MM.1S (cell line): ENCODE results near the gene GPR107.

Experiments used
- DNase-seq: peaks from one replicate; pipeline ENCODE4 v3.0.0-alpha.2; 2015
- H2AFZ ChIP-seq: fragments of 300-600 bp; sonication (generic); 2 replicates; pipeline ENCODE4 v1.6.0; 2016; ENCODE audit warnings: antibody characterized with exemption, low read length
- H3F3A ChIP-seq: fragments of 300-600 bp; sonication (generic); 2 replicates; pipeline ENCODE4 v1.6.1; 2016; ENCODE audit warnings: mild to moderate bottlenecking, antibody characterized with exemption, low read length, moderate library complexity, mixed read lengths; ENCODE audit not compliant: insufficient read depth
- H3K27ac ChIP-seq: fragments of 300-600 bp; sonication (generic); 2 replicates; pipeline ENCODE4 v1.5.1; 2016; ENCODE audit warnings: mild to moderate bottlenecking, low read length
- H3K27me3 ChIP-seq: fragments of 300-600 bp; sonication (generic); replicated peaks from 2 replicates; pipeline ENCODE4 v1.6.0; 2016; ENCODE audit warnings: low read length; ENCODE audit not compliant: insufficient read depth
- H3K36me3 ChIP-seq: fragments of 300-600 bp; sonication (generic); replicated peaks from 2 replicates; pipeline ENCODE4 v1.6.1; 2016; ENCODE audit warnings: mild to moderate bottlenecking, low read length, mixed read lengths; ENCODE audit not compliant: insufficient read depth
- H3K4me1 ChIP-seq: fragments of 300-600 bp; sonication (generic); 2 replicates; pipeline ENCODE4 v1.6.1; 2016; ENCODE audit warnings: low read length, mixed read lengths
- H3K4me2 ChIP-seq: fragments of 300-600 bp; sonication (generic); 2 replicates; pipeline ENCODE4 v1.6.0; 2016; ENCODE audit warnings: low read depth, low read length
- H3K4me3 ChIP-seq: fragments of 300-600 bp; sonication (generic); 2 replicates; pipeline ENCODE4 v1.5.1; 2016; ENCODE audit warnings: low read length, mixed read lengths
- H3K79me2 ChIP-seq: fragments of 300-600 bp; sonication (generic); 2 replicates; pipeline ENCODE4 v1.6.1; 2016; ENCODE audit warnings: mixed run types, low read length, mixed read lengths
- H3K9ac ChIP-seq: fragments of 300-600 bp; sonication (generic); 2 replicates; pipeline ENCODE4 v1.6.1; 2016; ENCODE audit warnings: low read length, mixed read lengths
- H3K9me2 ChIP-seq: fragments of 300-600 bp; sonication (generic); replicated peaks from 2 replicates; pipeline ENCODE4 v1.6.1; 2016; ENCODE audit warnings: mild to moderate bottlenecking, low read length, mixed read lengths; ENCODE audit not compliant: insufficient read depth
- H3K9me3 ChIP-seq: fragments of 300-600 bp; sonication (generic); replicated peaks from 2 replicates; pipeline ENCODE4 v1.6.1; 2016; ENCODE audit warnings: mild to moderate bottlenecking, low read length, mixed read lengths; ENCODE audit not compliant: insufficient read depth
- H4K20me1 ChIP-seq: fragments of 300-600 bp; sonication (generic); 2 replicates; pipeline ENCODE4 v1.6.1; 2016; ENCODE audit warnings: mild to moderate bottlenecking, low read length, moderate library complexity, mixed read lengths; ENCODE audit not compliant: insufficient read depth
- EZH2 ChIP-seq: fragments of 300-600 bp; sonication (generic); optimal IDR thresholded peaks from 2 replicates; pipeline ENCODE3; 2017; ENCODE audit warnings: low read depth, mild to moderate bottlenecking, antibody characterized with exemption, low read length, mixed read lengths
- EZH2phosphoT487 ChIP-seq: fragments of 300-600 bp; sonication (generic); IDR thresholded peaks from 2 replicates; pipeline ENCODE4 v1.6.1; 2018; ENCODE audit warnings: antibody characterized with exemption, low read length
- TF ChIP-seq, protein P1 (sequence below): fragments of 300-600 bp; sonication (generic); IDR thresholded peaks from 2 replicates; pipeline ENCODE4 v1.5.1; 2016; ENCODE audit warnings: antibody characterized with exemption, low read length, mixed read lengths

Gene GPR107

GRCh38 chr9:130078547-130078946, 24.8 kb downstream of the GPR107 start:
- no peaks in the 10 kb centered on the region; the same call in none of the 2 replicates for H3K36me3 ChIP-seq
- no peak overlapping the region for H3K9ac ChIP-seq
- H3K4me2 ChIP-seq, result no peak overlapping the region
- no peak overlapping the region for H2AFZ ChIP-seq
- H3K9me3 ChIP-seq, result no peaks in the 10 kb centered on the region
- no peak overlapping the region for H3K27ac ChIP-seq
- no peak for DNase-seq
- H3K9me2 ChIP-seq, result no peaks in the 10 kb centered on the region
- no peaks in the 10 kb centered on the region for H3K27me3 ChIP-seq
- H3K4me3 ChIP-seq, result no peak overlapping the region
- no peaks in the 10 kb centered on the region for H4K20me1 ChIP-seq
- H3F3A ChIP-seq, result no peaks in the 10 kb centered on the region
- TF ChIP-seq EZH2 (no peak), EZH2phosphoT487 (no peak)
- TF ChIP-seq, protein P1, sequence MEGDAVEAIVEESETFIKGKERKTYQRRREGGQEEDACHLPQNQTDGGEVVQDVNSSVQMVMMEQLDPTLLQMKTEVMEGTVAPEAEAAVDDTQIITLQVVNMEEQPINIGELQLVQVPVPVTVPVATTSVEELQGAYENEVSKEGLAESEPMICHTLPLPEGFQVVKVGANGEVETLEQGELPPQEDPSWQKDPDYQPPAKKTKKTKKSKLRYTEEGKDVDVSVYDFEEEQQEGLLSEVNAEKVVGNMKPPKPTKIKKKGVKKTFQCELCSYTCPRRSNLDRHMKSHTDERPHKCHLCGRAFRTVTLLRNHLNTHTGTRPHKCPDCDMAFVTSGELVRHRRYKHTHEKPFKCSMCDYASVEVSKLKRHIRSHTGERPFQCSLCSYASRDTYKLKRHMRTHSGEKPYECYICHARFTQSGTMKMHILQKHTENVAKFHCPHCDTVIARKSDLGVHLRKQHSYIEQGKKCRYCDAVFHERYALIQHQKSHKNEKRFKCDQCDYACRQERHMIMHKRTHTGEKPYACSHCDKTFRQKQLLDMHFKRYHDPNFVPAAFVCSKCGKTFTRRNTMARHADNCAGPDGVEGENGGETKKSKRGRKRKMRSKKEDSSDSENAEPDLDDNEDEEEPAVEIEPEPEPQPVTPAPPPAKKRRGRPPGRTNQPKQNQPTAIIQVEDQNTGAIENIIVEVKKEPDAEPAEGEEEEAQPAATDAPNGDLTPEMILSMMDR, result no peak
- H3K4me1 ChIP-seq, result no peaks in the 10 kb centered on the region
- peaks cover 11% of the 10 kb centered on the region for H3K79me2 ChIP-seq

DNA sequence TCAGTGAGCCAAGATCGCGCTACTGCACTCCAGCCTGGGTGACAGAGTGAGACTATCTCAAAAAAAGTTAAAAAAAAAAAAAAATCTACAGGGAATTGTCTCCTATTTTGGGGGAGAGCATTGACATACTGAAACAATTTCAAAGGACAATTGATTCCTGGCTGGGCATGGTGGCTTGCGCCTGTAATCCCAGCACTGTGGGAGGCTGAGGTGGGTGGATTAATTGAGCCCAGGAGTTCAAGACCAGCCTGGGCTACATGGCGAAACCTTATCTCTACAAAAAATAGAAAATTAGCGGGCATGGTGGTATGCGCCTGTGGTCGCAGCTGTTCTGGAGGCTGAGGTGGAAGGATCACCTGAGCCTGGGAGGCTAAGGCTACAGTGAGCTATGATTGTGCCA, 30.6 kb downstream of the GPR107 start:
- no peak for DNase-seq
- Histone ChIP-seq H3K9me3 (no peaks in the 10 kb centered on the region), H3K4me1 (no peaks in the 10 kb centered on the region), H3K27me3 (no peaks in the 10 kb centered on the region), H3K79me2 (no peaks in the 10 kb centered on the region), H3K4me2 (no peak overlapping the region), H2AFZ (no peak overlapping the region), H3K27ac (no peak overlapping the region), H3K36me3 (no peaks in the 10 kb centered on the region; the same call in none of the 2 replicates), H3K4me3 (no peak overlapping the region), H3K9me2 (no peaks in the 10 kb centered on the region), H3K9ac (no peak overlapping the region), H4K20me1 (no peaks in the 10 kb centered on the region), H3F3A (no peaks in the 10 kb centered on the region)
- TF ChIP-seq, protein P1, result no peak
- TF ChIP-seq EZH2 (no peak), EZH2phosphoT487 (no peak)

GRCh38 chr9:130088051-130088450, 34.3 kb downstream of the GPR107 start:
- no peaks in the 10 kb centered on the region for H3K27me3 ChIP-seq
- no peaks in the 10 kb centered on the region for H3K4me1 ChIP-seq
- no peaks in the 10 kb centered on the region for H3K9me3 ChIP-seq
- no peak for DNase-seq
- H3K27ac ChIP-seq, result no peak overlapping the region
- no peaks in the 10 kb centered on the region for H3F3A ChIP-seq
- H3K9me2 ChIP-seq, result no peaks in the 10 kb centered on the region
- no peaks in the 10 kb centered on the region for H3K79me2 ChIP-seq
- H3K4me2 ChIP-seq, result no peak overlapping the region
- H3K9ac ChIP-seq, result no peak overlapping the region
- H3K4me3 ChIP-seq, result no peak overlapping the region
- no peaks in the 10 kb centered on the region for H4K20me1 ChIP-seq
- no peak for TF ChIP-seq EZH2
- TF ChIP-seq, protein P1, result no peak
- TF ChIP-seq EZH2phosphoT487, result no peak
- no peak overlapping the region for H2AFZ ChIP-seq
- H3K36me3 ChIP-seq, result no peaks in the 10 kb centered on the region; the same call in none of the 2 replicates
